HepG2 (cell line): ENCODE results near the gene RELL1. TPM values are rescaled to one million over a fixed set of nuclear protein-coding genes. Genes with fewer than 3 reads are reported as not detected.

Experiments
- ATAC-seq: fragments of 200-7000 bp; cut with Tn5 transposase; 3 replicates; pipeline ENCODE4 v1.9.1; 2020; ENCODE audit warnings: mild to moderate bottlenecking, moderate library complexity
- BruUV-seq: library from RNA; stranded (reverse); fragments of 400-500 nt; replicated peaks from 2 replicates; lab custom pipeline; 2021; lab: Mats Ljungman, UMichigan
- CTCF ChIA-PET: fragments of 300-600 bp; formaldehyde crosslinking; extraction: SDS; loops from one replicate; lab custom pipeline; 2021; ENCODE audit warnings: low total read pairs, inconsistent platforms, low intra/inter-chr PET ratio; lab: Yijun Ruan, JAX
- POLR2A ChIA-PET: fragments of 350-600 bp; sonication (Branson Sonifier 250); formaldehyde crosslinking; loops from one replicate; lab custom pipeline; 2020; ENCODE audit warnings: antibody characterized with exemption, inconsistent platforms; lab: Yijun Ruan, JAX
- DNase-seq: peaks from one replicate; pipeline ENCODE4 v3.0.0-alpha.2; 2015; ENCODE audit warnings: low spot score
- FAIRE-seq: peaks from 3 replicates; lab custom pipeline; 2011; peaks lifted over from hg19 to GRCh38; lab: Jason Lieb, UNC
- H2AFZ ChIP-seq: one replicate; pipeline ENCODE4 v1.6.1; 2011; ENCODE audit warnings: low read length, inconsistent platforms
- H3K27ac ChIP-seq: fragments of 300-600 bp; 3 replicates; pipeline ENCODE4 v1.8.0; 2011; ENCODE audit warnings: mixed run types, mild to moderate bottlenecking, mixed read lengths, low read length, inconsistent platforms; ENCODE audit not compliant: insufficient read depth; ENCODE audit errors: extremely low read length
- H3K27me3 ChIP-seq, 2 experiments: fragments of 200-600 bp in 1 of 2; 2 replicates in 1 of 2; 3 replicates in 1 of 2; pipeline versions ENCODE4 v1.6.0 to v1.8.0; 2011; ENCODE audit warnings: low read length in 2 of 2, mild to moderate bottlenecking in 2 of 2, moderate library complexity in 2 of 2, inconsistent platforms in 1 of 2; ENCODE audit not compliant: insufficient read depth in 2 of 2, control insufficient read depth in 1 of 2
- H3K36me3 ChIP-seq, 2 experiments: fragments of 200-600 bp in 1 of 2; replicated peaks in 1 of 2; 2 replicates in 1 of 2; 3 replicates in 1 of 2; pipeline versions ENCODE4 v1.5.1 to v1.8.0; 2011; ENCODE audit warnings: low read length in 2 of 2, inconsistent platforms in 1 of 2; ENCODE audit not compliant: insufficient read depth in 2 of 2, control insufficient read depth in 1 of 2
- H3K4me1 ChIP-seq: 2 replicates; pipeline ENCODE4 v1.5.1; 2012; ENCODE audit warnings: low read length, inconsistent platforms; ENCODE audit not compliant: insufficient read depth
- H3K4me2 ChIP-seq: 2 replicates; pipeline ENCODE4 v1.6.0; 2011; ENCODE audit warnings: low read depth, low read length, inconsistent platforms
- H3K4me3 ChIP-seq, 3 experiments: fragments of 200-600 bp in 1 of 3; sonication (generic), shearing (Covaris generic) in 1 of 3; replicated peaks in 1 of 3; 2 replicates each; pipeline ENCODE4 v1.5.1; 2011 to 2016; ENCODE audit warnings: low read length in 3 of 3, inconsistent platforms in 2 of 3, low read depth in 2 of 3, mild to moderate bottlenecking in 2 of 3, control low read depth in 1 of 3, mixed read lengths in 1 of 3; ENCODE audit not compliant: insufficient read depth in 1 of 3
- H3K79me2 ChIP-seq: one replicate; pipeline ENCODE4 v1.6.1; 2011; ENCODE audit warnings: low read length, inconsistent platforms; ENCODE audit not compliant: insufficient read depth
- H3K9ac ChIP-seq: 2 replicates; pipeline ENCODE4 v1.6.0; 2011; ENCODE audit warnings: mild to moderate bottlenecking, low read depth, low read length, inconsistent platforms; ENCODE audit not compliant: insufficient read depth
- H3K9me3 ChIP-seq: 2 replicates; pipeline ENCODE4 v1.5.1; 2012; ENCODE audit warnings: mild to moderate bottlenecking, low read length
- H4K20me1 ChIP-seq: 2 replicates; pipeline ENCODE4 v1.6.0; 2011; ENCODE audit warnings: inconsistent platforms, mild to moderate bottlenecking, low read length, moderate library complexity; ENCODE audit not compliant: insufficient read depth
- CREB1 ChIP-seq, 2 experiments: fragments of 450-650 bp in 1 of 2; IDR thresholded peaks; 2 replicates each; pipeline ENCODE4 v1.6.1; 2016 to 2017; ENCODE audit warnings: control low read depth in 1 of 2, mild to moderate bottlenecking in 1 of 2, missing compliant biosample characterization in 1 of 2, missing genetic modification characterization in 1 of 2
- FOXK2 ChIP-seq: fragments of 450-650 bp; IDR thresholded peaks from 2 replicates; pipeline ENCODE4 v1.6.1; 2016
- HOXD1 ChIP-seq: sonication (generic); formaldehyde crosslinking; IDR thresholded peaks from 2 replicates; pipeline ENCODE4 v1.5.0; 2020; ENCODE audit warnings: missing genetic modification reagents
- NCOR1 ChIP-seq: fragments of 200-600 bp; sonication (generic); IDR thresholded peaks from 2 replicates; pipeline ENCODE4 v1.7.0; 2017; ENCODE audit warnings: antibody characterized with exemption, low read length, borderline replicate concordance
- NKX3-1 ChIP-seq: sonication (generic); formaldehyde crosslinking; IDR thresholded peaks from 2 replicates; pipeline ENCODE4 v1.5.0; 2020; ENCODE audit warnings: missing genetic modification reagents
- POLR2AphosphoS5 ChIP-seq: IDR thresholded peaks from 2 replicates; pipeline ENCODE4 v1.6.1; 2012; ENCODE audit warnings: low read depth, low read length
- ZC3H4 ChIP-seq: sonication (generic); formaldehyde crosslinking; IDR thresholded peaks from 2 replicates; pipeline ENCODE4 v1.4.0; 2020; ENCODE audit warnings: missing genetic modification reagents, borderline replicate concordance
- ZNF709 ChIP-seq: sonication (generic); formaldehyde crosslinking; IDR thresholded peaks from 2 replicates; pipeline ENCODE4 v1.5.0; 2020; ENCODE audit warnings: mild to moderate bottlenecking, missing genetic modification reagents
- WGBS: methylation state at CpG from one replicate; pipeline ENCODE4 v1.1.6; 2017; ENCODE audit warnings: low lambda C conversion rate; 5-methylcytosine and 5-hydroxymethylcytosine counted together
- in situ Hi-C: cut with HindIII; loops from 2 replicates; pipeline ENCODE4 v1.10.0; 2017; ENCODE audit warnings: low pct_unique_long_range_greater_than_20kb; ENCODE audit not compliant: extremely low pct_ligation_motif_present
- intact Hi-C: fragments of 100-400 bp; cut with micrococcal nuclease; formaldehyde crosslinking; loops from one replicate; pipeline ENCODE4 v1.10.0; 2022; ENCODE audit not compliant: unreplicated experiment
- polyA plus RNA-seq, 8 experiments: library from polyadenylated mRNA; depleted of rRNA in 3 of 8; stranded (reverse) in 7 of 8; unstranded in 1 of 8; fragments of >200 nt; fragmentation: Illumina TruSeq in 4 of 8; extraction: Trizol in 4 of 8; gene quantifications; 2 replicates each; pipeline versions ENCODE4 v1.2.1 to v1.2.3, GENCODE V29; 2011 to 2016; ENCODE audit warnings: low read depth in 4 of 8, missing spikeins in 1 of 8, mixed read lengths in 1 of 8; ENCODE audit not compliant: insufficient read depth in 1 of 8
- total RNA-seq, 5 experiments: library from RNA; depleted of rRNA; stranded (reverse); fragments of >200 nt; fragmentation: Illumina TruSeq; extraction: Trizol; gene quantifications; 2 replicates each; pipeline ENCODE4 v1.2.3, GENCODE V29; 2016; ENCODE audit warnings: low read depth in 1 of 5
- TF ChIP-seq, protein P1 (sequence below): sonication (generic); IDR thresholded peaks from 2 replicates; pipeline ENCODE4 v1.6.1; 2016; ENCODE audit warnings: low read depth, borderline replicate concordance
- TF ChIP-seq, protein P2 (sequence below): sonication (generic); formaldehyde crosslinking; IDR thresholded peaks from 2 replicates; pipeline ENCODE4 v1.5.1; 2020; ENCODE audit warnings: missing genetic modification reagents, mild to moderate bottlenecking, borderline replicate concordance
- TF ChIP-seq, protein P3 (sequence below): sonication (generic); formaldehyde crosslinking; IDR thresholded peaks from 2 replicates; pipeline ENCODE4 v1.4.0; 2020; ENCODE audit warnings: low read depth, missing genetic modification reagents

Gene RELL1
- total and polyA plus RNA-seq, 2 of the 13 experiments (the other 11 are each of a cell fraction or from before 2014, with no cell fraction given), result 8.4 to 58.4 TPM

DNA sequence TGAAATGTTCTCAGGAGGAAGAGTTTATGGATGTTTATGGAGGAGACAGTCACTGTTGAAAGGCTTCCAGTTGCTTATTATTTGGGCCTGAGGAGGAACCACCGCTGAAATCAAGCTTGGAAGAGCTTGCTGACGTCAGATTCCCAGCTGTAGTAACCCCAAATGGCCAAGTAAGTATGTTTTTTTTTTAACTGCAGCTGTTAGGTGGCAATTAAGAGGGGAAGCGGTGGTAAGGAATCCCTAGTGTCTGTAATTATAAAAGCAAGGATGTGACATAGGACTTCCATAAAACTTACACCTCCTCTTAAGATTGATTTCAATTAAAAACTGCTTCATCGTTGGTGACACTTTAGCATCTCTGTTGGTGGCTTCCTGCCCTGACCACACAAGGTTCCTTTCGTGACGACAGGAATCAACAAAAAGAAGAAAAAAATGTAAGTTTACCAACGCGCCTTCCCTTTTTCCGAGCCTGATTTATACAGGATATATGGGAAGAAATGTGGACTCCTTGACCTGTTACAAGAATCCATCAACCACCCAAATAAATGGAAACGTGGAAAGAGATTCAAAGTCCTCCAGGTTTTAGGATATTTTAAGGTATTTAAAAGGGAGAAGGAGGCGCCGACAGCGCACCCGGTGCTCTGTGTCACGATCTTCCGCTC, 884 bp downstream of the RELL1 start:
- no peak for DNase-seq
- Histone ChIP-seq H3K9me3 (no peaks in the 10 kb centered on the region), H3K4me1 (peaks cover 42% of the 10 kb centered on the region), H3K79me2 (peaks cover 43% of the 10 kb centered on the region), H3K9ac (peak overlapping the region; percentile 95), H3K27ac (peak overlapping the region; percentile 90), H3K27me3 (no peaks in the 10 kb centered on the region; a peak in 1 of 5 replicates), H3K4me2 (peak overlapping the region; percentile 82), H3K4me3 (peak overlapping the region; percentile 72 to 86 (median 81)), H3K36me3 (no peaks in the 10 kb centered on the region), H2AFZ (no peak overlapping the region), H4K20me1 (no peaks in the 10 kb centered on the region)
- POLR2A ChIA-PET, result no interaction called here
- CTCF ChIA-PET, result no interaction called here
- intact Hi-C loops, result loop anchor here (5.0 to 10.0 kb wide), 2 partner anchors 97 to 980 kb away; partner anchors contain the start of gene KLF3
- WGBS, result 1% methylated on average over 16 of the region's 16 CpGs
- peak; percentile 28 for FAIRE-seq
- ATAC-seq, result no peak
- TF ChIP-seq CREB1 (IDR thresholded peaks at IDR 0.05) (peak; percentile 68), CREB1 (CRISPR knock-in tag; IDR thresholded peaks at IDR 0.05) (no peak), NCOR1 (0 out of 2 replicates have a peak, but pooled peaks have one; percentile 18), ZNF709 (CRISPR knock-in tag) (0 out of 2 replicates have a peak, but pooled peaks have one; percentile 10), HOXD1 (CRISPR knock-in tag) (no peak), FOXK2 (no peak), ZC3H4 (CRISPR knock-in tag) (no peak), NKX3-1 (no peak; the same call in 1 of the 2 replicates), POLR2AphosphoS5 (no peak)
- TF ChIP-seq, protein P1, sequence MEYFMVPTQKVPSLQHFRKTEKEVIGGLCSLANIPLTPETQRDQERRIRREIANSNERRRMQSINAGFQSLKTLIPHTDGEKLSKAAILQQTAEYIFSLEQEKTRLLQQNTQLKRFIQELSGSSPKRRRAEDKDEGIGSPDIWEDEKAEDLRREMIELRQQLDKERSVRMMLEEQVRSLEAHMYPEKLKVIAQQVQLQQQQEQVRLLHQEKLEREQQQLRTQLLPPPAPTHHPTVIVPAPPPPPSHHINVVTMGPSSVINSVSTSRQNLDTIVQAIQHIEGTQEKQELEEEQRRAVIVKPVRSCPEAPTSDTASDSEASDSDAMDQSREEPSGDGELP, result peak; percentile 33; the same call in 1 of the 2 replicates
- TF ChIP-seq, protein P2, sequence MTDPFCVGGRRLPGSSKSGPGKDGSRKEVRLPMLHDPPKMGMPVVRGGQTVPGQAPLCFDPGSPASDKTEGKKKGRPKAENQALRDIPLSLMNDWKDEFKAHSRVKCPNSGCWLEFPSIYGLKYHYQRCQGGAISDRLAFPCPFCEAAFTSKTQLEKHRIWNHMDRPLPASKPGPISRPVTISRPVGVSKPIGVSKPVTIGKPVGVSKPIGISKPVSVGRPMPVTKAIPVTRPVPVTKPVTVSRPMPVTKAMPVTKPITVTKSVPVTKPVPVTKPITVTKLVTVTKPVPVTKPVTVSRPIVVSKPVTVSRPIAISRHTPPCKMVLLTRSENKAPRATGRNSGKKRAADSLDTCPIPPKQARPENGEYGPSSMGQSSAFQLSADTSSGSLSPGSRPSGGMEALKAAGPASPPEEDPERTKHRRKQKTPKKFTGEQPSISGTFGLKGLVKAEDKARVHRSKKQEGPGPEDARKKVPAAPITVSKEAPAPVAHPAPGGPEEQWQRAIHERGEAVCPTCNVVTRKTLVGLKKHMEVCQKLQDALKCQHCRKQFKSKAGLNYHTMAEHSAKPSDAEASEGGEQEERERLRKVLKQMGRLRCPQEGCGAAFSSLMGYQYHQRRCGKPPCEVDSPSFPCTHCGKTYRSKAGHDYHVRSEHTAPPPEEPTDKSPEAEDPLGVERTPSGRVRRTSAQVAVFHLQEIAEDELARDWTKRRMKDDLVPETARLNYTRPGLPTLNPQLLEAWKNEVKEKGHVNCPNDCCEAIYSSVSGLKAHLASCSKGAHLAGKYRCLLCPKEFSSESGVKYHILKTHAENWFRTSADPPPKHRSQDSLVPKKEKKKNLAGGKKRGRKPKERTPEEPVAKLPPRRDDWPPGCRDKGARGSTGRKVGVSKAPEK (CRISPR knock-in tag), result 0 out of 2 replicates have a peak, but pooled peaks have one; percentile 47
- TF ChIP-seq, protein P3, sequence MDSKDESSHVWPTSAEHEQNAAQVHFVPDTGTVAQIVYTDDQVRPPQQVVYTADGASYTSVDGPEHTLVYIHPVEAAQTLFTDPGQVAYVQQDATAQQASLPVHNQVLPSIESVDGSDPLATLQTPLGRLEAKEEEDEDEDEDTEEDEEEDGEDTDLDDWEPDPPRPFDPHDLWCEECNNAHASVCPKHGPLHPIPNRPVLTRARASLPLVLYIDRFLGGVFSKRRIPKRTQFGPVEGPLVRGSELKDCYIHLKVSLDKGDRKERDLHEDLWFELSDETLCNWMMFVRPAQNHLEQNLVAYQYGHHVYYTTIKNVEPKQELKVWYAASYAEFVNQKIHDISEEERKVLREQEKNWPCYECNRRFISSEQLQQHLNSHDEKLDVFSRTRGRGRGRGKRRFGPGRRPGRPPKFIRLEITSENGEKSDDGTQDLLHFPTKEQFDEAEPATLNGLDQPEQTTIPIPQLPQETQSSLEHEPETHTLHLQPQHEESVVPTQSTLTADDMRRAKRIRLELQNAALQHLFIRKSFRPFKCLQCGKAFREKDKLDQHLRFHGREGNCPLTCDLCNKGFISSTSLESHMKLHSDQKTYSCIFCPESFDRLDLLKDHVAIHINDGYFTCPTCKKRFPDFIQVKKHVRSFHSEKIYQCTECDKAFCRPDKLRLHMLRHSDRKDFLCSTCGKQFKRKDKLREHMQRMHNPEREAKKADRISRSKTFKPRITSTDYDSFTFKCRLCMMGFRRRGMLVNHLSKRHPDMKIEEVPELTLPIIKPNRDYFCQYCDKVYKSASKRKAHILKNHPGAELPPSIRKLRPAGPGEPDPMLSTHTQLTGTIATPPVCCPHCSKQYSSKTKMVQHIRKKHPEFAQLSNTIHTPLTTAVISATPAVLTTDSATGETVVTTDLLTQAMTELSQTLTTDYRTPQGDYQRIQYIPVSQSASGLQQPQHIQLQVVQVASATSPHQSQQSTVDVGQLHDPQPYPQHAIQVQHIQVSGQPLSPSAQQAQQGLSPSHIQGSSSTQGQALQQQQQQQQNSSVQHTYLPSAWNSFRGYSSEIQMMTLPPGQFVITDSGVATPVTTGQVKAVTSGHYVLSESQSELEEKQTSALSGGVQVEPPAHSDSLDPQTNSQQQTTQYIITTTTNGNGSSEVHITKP (CRISPR knock-in tag), result no peak
- BruUV-seq, result TSS peak; percentile 70
- in situ Hi-C loops, result loop anchor here (5.0 kb wide), 1 partner anchor 83 kb away; no protein-coding TSS in a partner anchor
